SK-N-SH treated with all-trans-retinoic acid at 6 μM for 48 hours (cell line): ENCODE data around the gene TPPP.

ENCODE experiments used
- BACH2 ChIP-seq: fragments of 250-450 bp; sonication (Bioruptor Pico); IDR thresholded peaks from 2 replicates; pipeline ENCODE4 v1.9.0; 2021; ENCODE audit warnings: mild to moderate bottlenecking, borderline replicate concordance
- CREB5 ChIP-seq: fragments of 250-450 bp; sonication (Bioruptor Pico); IDR thresholded peaks from 2 replicates; pipeline ENCODE4 v1.5.1; 2020; ENCODE audit warnings: low read depth, mild to moderate bottlenecking, moderate library complexity
- ESRRG ChIP-seq: fragments of 250-450 bp; sonication (Bioruptor Pico); IDR thresholded peaks from 2 replicates; pipeline ENCODE4 v1.6.1; 2021; ENCODE audit warnings: mild to moderate bottlenecking
- GLIS3 ChIP-seq: fragments of 250-450 bp; sonication (Bioruptor Pico); IDR thresholded peaks from 2 replicates; pipeline ENCODE4 v1.5.0; 2020; ENCODE audit warnings: mild to moderate bottlenecking, moderate library complexity
- PATZ1 ChIP-seq: fragments of 250-450 bp; sonication (Bioruptor Pico); IDR thresholded peaks from 2 replicates; pipeline ENCODE4 v1.8.0; 2020; ENCODE audit warnings: mild to moderate bottlenecking, moderate library complexity, borderline replicate concordance
- RARB ChIP-seq: fragments of 250-450 bp; sonication (Bioruptor Pico); IDR thresholded peaks from 2 replicates; pipeline ENCODE4 v1.8.0; 2021; ENCODE audit warnings: mild to moderate bottlenecking, moderate library complexity
- TCF4 ChIP-seq: fragments of 250-450 bp; sonication (Bioruptor Pico); IDR thresholded peaks from 2 replicates; pipeline ENCODE4 v1.8.0; 2021; ENCODE audit warnings: mild to moderate bottlenecking, moderate library complexity, borderline replicate concordance
- ZC3H10 ChIP-seq: fragments of 250-450 bp; sonication (Bioruptor Pico); IDR thresholded peaks from 2 replicates; pipeline ENCODE4 v1.5.1; 2021; ENCODE audit warnings: mild to moderate bottlenecking, moderate library complexity
- ZFP3 ChIP-seq: fragments of 250-450 bp; sonication (Bioruptor Pico); IDR thresholded peaks from 2 replicates; pipeline ENCODE4 v1.5.0; 2020; ENCODE audit warnings: mild to moderate bottlenecking, moderate library complexity
- ZFP30 ChIP-seq: fragments of 450-650 bp; formaldehyde crosslinking; IDR thresholded peaks from 2 replicates; pipeline ENCODE4 v1.5.0; 2022; ENCODE audit warnings: mild to moderate bottlenecking, moderate library complexity
- ZNF70 ChIP-seq: fragments of 450-650 bp; formaldehyde crosslinking; IDR thresholded peaks from 2 replicates; pipeline ENCODE4 v1.5.0; 2020; ENCODE audit warnings: mild to moderate bottlenecking, moderate library complexity
- ZNF8 ChIP-seq: fragments of 450-650 bp; formaldehyde crosslinking; IDR thresholded peaks from 2 replicates; pipeline ENCODE4 v1.5.0; 2020; ENCODE audit warnings: mild to moderate bottlenecking, moderate library complexity

GRCh38 chr5:675111-675870 is 17.9 kb downstream of the TPPP start:
- no peak for TF ChIP-seq PATZ1 (CRISPR knock-in tag)
- TF ChIP-seq ZC3H10 (CRISPR knock-in tag), result no peak
- TF ChIP-seq TCF4 (CRISPR knock-in tag), result no peak
- no peak for TF ChIP-seq RARB (CRISPR knock-in tag)
- TF ChIP-seq ZNF70 (CRISPR knock-in tag), result no peak
- no peak for TF ChIP-seq ZNF8 (CRISPR knock-in tag)
- no peak for TF ChIP-seq ESRRG (CRISPR knock-in tag)
- no peak for TF ChIP-seq BACH2 (CRISPR knock-in tag)
- no peak for TF ChIP-seq ZFP30 (CRISPR knock-in tag)
- TF ChIP-seq GLIS3 (CRISPR knock-in tag), result no peak
- TF ChIP-seq CREB5 (CRISPR knock-in tag), result no peak
- TF ChIP-seq ZFP3 (CRISPR knock-in tag), result no peak
